HL-60 (cell line): ENCODE results near the gene CPPED1.

Experiments
- GABPA ChIP-seq: IDR thresholded peaks from 2 replicates; pipeline ENCODE4 v1.6.1; 2012; ENCODE audit warnings: low read depth
- POLR2AphosphoS5 ChIP-seq: IDR thresholded peaks from 2 replicates; pipeline ENCODE4 v1.6.1; 2012; ENCODE audit warnings: low read depth
- REST ChIP-seq: IDR thresholded peaks from 2 replicates; pipeline ENCODE4 v1.6.1; 2012; ENCODE audit warnings: low read depth; ENCODE audit not compliant: insufficient replicate concordance
- TF ChIP-seq, protein P1 (sequence below): IDR thresholded peaks from one replicate; pipeline ENCODE4 v1.5.1; 2011; ENCODE audit warnings: low read length, control low read depth, inconsistent platforms; ENCODE audit not compliant: insufficient read depth

DNA sequence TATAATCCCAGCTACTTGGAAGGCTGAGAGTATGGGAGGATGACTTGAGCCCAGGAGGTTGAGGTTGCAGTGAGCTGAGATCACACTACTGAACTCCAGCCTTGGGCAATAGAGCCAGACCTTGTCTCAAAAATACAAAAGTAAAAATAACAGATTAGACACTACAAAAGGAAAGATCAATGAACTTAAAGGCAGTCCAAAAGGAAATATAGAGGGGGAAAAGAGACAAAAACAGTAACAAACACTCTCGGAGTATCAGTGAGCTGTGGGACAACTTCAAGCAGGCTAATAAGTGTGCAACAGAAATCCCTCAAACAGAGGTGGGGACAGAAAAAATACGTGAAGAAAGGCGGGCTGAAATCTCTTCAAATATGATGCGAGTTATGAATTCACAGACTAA is 58.8 kb downstream of the CPPED1 start:
- TF ChIP-seq, protein P1, sequence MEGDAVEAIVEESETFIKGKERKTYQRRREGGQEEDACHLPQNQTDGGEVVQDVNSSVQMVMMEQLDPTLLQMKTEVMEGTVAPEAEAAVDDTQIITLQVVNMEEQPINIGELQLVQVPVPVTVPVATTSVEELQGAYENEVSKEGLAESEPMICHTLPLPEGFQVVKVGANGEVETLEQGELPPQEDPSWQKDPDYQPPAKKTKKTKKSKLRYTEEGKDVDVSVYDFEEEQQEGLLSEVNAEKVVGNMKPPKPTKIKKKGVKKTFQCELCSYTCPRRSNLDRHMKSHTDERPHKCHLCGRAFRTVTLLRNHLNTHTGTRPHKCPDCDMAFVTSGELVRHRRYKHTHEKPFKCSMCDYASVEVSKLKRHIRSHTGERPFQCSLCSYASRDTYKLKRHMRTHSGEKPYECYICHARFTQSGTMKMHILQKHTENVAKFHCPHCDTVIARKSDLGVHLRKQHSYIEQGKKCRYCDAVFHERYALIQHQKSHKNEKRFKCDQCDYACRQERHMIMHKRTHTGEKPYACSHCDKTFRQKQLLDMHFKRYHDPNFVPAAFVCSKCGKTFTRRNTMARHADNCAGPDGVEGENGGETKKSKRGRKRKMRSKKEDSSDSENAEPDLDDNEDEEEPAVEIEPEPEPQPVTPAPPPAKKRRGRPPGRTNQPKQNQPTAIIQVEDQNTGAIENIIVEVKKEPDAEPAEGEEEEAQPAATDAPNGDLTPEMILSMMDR = no peak
- TF ChIP-seq POLR2AphosphoS5 (no peak), REST (no peak), GABPA (no peak)
